Activated T-helper 1 cell treated with anti-CD3 and anti-CD28 coated beads, Interleukin-2, amount 50 U/mL, for 16 hours (primary cell): ENCODE measurements around the gene TFF3.
A peak's percentile ranks its signal among the peaks of the same experiment; 100 is the strongest.

Source experiments
- DNase-seq, 2 donors: peaks; one replicate each; pipeline ENCODE4 v3.0.0-alpha.2; 2020; ENCODE audit warnings: low read depth in 1 of 2, low spot score in 1 of 2

Gene TFF3

DNA sequence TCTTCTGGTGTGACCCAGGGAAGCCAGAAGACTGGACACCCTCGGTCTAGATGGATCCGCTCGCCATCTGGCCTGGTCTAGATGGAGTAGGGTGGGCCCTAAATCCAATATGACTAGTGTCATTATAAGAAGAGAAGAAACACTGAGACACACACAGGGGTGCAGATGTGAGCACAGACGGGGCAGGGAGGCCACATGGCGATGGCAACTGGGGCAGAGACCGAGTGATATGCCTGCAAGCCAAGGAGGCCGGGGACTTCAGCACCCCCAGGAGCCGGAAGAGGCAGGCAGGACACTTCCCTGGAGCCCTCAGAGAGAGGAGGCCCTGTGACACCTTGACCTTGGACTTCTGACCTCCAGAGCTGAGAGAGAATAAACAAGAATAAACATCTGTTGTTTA, 5.6 kb upstream of the TFF3 start:
- no peak for DNase-seq

DNA sequence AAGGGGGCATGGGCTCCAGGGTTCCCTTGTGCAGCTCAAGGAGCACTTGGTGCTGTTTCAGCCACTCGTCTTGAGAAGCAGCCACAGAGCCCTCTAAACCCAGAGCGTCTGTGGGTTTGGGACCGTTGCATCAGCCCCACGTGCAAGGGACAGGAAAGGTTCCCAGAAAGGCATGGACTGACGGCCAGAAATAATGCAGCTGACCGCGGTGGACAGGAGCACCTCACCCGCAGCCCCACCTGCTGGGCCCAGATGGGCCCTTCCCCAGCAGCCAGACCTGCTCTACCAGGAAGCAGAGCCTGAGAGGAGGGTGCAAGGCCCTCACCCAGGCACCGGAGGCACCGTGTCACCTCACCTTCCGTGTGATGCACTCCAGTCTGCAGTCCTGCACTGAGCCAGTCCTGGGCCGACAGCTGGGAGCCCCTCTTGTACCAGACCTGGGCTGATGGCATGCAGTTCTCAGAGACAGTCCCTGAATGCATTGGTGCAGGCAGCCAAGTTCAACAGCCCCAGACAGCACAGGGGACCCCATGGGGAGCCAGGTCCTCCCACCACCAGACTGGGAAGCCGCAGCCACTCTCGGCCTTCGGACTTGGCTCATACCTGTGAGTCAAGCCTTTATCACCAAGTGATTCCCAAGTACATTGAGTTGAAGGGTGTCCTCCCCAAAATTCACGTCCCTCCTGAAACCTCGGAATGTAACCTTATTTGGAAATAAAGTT, 4.8 kb upstream of the TFF3 start:
- DNase-seq = no peak

DNA sequence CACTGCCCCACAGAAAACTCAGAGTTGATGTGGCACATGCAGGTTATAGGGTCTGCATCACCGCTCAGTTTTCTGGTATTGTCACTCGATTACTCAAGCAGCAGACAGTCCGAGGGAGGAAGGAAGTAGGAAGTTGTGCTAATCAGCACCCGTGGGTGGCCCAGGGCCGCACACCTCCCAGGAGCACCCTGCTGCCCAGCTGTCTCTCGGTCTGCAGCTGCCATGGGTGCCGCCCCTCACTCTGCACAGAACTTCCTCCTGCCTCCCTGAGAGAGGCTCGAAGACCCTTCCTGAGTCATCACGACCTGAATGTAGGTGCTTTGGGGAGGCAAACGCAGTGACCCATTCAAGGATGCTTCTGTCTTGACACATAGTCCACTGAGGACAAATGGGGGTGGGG, 4.2 kb upstream of the TFF3 start:
- DNase-seq = no peak

DNA sequence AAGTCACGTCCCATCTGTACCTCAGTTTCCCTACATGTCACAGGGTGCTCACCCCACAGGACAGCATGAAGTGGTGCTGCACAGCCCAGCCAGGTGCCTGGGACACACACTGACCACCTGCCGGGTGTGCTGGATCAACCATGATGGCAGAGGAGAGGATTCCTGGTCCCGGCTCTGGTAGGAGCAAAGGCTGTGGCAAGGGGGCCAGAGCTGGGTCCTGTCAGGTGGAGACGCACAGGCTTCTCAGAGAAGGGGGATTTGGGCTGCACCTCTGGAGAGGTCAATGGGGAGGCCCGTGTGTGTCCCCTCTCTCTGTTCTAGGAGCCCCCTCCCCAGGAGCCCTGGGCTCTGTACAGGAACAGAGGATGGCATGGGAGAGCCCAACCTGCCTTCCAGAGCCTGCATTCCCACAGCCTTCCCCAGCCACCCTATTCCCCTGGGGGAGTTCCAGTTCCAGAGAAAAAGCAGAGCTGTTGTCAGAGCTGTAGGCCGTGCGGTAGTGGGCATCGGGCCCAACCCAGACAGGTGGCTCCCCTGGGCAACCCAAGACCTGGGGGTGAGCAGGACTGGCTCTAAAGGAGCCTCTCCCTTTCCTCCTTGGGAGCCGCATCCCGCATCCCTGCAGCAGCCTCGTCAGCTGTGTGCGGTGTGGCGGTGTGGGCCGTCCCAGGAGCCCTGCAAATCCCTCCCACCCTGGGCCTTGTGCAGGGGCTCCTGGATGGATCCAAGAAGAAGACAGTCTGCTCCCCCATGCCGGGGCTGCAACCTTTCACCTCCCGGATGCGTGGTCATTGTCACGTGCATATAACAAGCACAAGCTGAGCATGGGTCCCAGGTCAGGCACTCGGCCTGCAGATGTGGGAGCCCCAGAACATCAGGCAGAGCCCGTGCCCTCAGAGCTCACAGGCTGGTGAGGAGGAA, 2.9 kb upstream of the TFF3 start:
- DNase-seq = no peak

DNA sequence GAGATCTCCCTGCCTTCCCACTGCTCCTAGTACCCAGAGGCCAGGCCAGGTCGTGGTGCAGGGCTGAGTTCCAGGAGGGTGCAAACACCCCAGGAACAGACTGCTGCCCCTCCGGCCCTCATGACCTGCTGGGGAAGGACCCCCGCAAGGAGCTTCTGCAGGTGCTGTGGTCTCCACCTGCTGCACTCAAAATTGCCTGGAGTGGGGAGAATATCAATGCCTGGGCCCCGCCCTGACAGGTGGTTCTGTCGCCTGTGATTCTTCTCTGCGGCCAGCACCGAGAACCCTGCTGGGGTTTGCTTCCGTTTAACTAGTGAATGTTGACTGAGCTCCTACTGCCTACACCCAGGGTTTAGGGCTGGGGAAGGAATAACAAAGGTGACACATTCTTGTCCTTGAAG, 2.1 kb upstream of the TFF3 start:
- no peak for DNase-seq

DNA sequence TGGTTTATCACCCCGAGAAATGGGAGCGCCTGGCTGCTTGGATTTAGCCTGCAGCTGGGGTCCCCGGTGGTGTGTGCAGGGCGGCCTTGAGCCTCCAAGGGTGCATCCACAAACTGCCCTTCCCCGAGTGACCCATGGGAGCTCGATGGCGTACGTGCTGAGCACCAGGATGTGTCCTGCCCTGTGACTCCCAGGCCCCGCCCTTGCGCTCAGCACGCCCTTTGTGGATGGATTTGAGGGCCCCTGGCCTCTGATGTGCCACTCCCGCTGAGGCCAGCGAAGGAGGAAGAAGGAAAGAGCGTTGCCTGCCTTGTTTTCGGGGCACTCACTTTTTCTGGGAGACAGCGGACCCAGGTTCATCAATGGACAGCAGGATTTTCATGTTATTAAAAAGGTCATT, 1.7 kb upstream of the TFF3 start:
- DNase-seq = no peak

DNA sequence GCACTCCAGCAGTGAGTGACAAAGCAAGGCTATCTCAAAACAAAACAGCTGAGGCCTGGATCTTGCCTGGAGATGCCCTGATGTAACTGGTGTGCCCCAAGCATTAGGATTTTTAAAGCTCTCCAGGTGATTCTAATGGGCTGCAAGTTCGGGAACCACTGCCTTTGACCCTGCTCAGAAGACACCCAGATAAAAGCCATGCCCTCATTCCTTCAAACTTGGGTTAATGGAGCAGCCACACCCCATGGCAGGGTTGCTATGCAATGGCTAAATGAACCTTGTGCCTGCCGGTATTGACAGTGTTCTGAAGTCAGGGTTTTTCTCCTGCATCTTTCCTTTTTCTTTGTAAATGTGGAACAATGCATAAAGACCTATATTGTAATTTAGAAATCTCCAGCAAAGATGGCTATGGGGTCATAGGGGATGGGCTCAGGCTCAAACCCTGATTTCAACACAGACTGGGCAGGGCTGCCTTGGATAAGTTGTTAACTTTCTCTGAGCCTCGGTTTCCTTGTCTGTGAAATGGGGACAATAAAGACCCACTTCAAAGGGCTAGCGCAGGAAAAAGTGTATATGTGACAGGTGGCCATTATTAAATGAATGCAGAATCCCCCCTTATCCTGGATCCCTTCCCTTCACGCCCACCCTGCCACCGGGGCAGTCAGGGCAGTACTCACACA, 453 bp downstream of the TFF3 start:
- no peak for DNase-seq

DNA sequence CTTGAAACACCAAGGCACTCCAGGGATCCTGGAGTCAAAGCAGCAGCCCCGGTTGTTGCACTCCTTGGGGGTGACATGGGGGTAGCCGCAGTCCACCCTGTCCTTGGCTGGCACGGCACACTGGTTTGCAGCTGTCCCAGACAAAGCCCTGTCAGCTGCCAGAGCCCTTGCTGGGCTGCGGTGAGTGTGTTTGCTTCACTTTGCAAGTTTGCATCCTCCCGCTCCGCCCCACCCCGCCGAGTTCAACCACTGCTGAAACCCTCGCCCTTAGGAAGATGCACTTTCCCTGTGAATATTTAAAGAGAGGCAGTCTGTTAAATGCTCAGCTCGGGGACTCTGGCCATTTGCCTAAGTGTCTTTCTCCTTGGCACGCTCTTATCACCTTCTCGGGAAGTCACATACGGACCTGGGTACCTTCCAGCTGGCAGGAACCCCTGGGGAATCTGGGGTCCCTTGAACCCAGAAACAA, 1.7 kb downstream of the TFF3 start:
- no peak for DNase-seq

DNA sequence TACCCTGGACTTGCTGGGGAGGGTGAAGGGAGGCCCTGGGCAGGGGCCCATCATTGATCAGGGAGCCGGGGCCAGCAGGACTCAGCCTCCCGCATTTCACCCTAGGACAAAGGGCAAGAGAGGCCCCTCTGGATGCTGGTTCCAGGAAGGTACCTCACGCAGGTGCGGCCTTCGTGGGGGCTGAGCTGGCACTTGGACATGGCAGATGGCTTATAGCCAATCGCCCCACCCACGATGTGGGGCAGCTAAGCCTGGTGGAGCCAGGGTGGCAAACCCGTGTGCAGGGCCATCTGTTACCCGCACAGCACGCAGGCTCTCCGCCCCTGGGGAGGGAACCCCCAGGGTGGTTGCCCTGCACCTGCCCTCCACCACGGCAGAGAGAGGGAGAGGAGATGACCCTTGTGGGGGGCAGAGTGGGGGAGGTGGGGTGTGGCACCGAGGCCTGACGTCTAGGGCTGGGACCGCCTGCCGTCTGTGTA, 2.5 kb downstream of the TFF3 start:
- no peak for DNase-seq

DNA sequence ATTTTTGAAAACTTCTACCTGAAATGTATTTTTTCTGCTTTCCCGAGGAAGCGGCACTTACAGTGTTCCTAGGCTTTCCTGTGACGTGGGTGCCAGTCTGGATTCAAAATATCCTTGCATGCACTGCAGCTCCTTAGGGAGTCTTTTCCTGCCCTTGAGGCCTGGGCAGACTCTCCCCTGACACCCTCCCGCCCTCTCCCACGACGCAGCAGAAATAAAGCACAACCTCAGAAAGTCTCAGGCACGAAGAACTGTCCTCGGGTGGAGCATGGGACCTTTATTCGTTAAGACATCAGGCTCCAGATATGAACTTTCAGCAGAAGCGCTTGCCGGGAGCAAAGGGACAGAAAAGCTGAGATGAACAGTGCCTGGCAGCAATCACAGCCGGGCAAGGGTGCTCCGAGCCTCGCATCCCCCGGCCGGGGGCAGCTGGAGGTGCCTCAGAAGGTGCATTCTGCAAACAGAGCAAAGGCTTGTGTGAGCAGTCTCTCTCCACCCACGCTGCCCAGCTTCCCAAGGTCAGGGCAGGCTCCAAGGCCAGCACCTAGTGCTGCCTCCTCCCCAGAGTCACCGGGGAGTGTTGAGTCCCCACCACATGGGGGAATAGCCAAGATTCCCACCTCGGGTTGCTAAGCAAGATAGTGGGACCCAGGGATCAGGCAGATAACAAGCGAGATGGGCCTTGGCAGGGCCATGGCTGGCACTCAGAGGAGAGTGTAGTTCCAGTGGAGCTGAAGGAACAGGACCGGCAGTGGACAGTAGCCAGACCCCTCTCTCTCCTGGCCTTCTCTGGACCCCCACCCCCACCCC, 3.2 kb downstream of the TFF3 start:
- no peak for DNase-seq

DNA sequence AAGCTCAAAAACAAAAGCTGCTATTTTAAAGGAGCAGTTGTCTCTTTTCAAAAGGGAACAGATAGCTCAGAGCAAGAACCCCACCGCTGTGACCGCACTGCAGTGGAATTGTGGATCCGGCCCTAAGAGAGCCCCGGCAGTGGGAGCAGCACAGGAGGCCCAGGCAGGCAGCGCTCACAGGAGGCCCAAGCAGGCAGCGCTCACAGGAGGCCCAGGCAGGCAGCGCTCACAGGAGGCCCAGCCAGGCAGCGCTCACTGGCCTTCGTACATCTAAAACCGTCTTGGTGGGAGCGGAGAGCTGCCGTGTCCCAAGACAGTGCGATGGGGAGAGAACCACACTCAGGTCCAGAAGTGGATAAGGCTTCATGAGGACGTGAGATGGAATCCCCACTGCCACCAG, 4.0 kb downstream of the TFF3 start:
- no peak for DNase-seq

DNA sequence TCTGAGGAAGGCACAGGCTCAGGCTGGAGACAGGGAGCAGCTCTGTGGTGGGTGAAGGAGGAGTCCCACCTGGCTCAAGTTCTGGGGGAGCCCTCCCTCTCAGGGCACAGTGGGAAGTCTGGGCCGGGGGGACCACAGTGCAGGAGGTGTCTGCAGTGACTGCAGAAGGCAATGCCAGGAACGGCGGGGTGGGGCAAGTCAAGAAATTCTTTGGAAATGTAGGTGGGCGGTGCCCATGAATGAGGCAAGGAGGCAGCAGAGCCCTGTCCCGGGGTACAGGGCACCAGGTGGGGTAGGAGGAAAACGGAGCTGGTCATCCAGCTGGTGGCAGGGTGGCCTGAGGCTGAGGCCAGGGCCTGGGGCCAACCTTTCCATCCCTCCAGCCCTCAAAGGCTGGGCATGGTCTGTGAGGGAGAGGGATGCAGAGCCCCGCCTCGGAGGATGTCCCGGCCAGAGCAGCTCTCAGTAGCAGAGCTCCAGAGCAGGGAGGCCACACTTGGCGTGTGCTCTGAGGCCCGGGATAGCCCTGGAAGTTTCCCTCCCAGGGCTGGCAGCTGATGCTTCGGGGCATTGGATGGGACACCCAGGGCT, 4.7 kb downstream of the TFF3 start:
- DNase-seq = no peak

DNA sequence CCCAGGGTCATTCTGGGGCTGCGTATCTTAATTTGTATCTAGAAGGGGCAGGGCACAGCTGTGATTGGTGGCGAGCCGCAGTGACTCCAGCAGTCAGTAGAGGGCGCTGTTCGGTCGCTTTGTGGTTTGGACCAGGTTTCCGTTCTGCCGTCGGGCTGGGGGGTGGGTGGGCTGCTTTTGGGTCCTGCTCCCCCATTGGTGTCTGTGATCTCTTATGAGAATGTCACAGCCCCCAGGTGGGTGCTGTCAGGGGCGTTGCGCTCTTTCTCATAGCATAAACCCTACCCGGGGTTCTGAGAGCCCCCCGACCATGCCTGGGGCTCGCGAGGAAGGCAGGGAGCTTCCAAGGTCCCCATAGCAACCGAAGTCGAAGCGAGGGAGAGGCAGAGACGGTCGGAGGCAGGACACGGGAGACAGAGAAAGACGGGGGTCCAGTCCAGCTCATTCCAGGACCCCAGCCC, 5.4 kb downstream of the TFF3 start:
- peak; percentile 53 to 54 for DNase-seq

DNA sequence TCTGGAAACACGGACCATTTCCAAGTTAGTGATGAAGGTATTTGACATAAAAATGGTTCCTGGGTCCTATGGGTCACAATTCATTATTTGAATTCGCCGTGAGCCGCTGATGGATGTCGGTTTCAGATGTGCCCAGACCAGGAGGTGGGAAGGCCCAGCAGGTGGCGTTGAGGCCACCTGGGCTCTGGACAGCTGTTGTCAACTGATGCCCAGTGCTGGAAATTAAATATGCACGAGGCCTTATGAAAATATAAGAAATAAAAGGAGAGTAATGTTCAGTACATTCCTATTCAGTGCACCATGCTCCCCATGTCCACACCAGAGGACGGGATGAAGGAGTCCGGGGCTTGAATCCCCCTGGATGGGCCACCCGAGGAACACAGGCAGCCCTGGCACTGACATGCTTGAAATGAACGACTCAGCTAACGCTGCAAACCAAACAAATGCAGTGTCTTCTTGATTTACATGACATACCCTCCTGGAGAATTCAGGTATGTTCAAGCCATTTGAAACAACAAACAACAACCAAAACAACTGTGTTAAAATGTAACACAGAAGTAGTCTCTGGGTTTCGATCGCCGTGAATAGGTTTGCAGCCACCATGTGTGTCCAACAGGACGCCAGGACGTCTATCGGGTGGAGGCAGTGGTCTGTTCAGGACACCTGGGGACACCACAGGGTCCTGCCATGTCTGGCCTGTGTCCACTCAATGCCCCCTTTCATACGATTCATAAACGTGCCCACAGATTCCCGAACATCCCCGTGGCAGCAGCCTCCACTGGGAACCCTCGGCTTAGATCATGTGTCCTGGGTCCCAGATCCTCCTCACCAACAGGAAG, 6.1 kb downstream of the TFF3 start:
- no peak for DNase-seq

DNA sequence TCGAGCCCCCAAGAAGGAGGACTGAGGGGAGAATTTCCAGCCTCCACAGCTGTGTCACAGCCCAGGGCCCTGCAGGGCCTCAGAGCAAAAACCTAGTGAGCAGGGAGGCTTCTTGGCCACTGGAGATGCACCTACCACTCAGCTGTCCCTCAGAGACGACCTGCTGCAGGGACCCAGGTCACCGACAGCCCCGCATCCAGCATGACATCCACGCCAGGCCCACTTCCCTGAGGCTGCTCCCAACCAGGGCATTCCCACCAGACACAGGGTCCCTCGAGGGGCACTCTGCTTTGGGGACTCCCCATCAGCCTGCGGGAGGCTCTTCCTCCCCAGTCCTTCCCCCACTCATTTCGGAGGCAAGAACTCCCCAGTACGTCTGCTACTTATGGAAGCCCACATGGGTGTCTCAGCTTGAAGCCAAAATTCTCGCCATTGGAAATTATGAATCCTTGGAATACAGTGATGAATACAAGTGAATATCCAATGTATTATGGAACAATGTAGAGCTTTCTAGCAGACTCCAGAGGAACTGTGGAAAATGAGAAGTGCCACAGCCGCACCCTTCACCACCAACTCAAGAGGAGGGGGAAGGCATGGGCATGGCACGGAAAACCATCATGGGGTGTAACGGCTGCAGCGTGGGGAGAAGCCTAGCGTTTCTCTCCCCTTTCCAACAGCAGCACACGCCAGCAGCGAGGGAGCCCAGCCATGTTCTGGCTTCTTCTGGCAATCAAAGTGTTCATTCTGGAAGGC, 6.9 kb downstream of the TFF3 start:
- no peak for DNase-seq

DNA sequence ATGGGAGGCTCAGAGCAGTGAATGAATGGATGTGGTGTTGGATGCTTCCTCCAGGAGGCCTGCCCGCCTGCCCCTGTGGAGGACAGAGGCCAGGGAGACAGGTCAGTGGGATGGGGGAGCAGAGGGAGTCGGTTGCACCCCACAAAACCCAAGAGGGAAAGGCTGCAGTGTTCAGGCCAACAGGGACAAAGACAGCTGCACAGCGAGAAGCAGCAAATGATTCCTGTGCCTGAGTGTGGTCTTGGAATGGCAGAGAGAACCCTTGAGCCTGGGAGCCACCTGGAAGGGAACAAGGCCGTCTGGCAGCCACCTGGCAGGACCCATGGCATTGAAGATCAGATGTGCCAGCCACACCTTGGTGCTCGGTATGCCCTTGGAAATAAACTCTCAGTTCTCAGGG, 8.1 kb downstream of the TFF3 start:
- no peak for DNase-seq

DNA sequence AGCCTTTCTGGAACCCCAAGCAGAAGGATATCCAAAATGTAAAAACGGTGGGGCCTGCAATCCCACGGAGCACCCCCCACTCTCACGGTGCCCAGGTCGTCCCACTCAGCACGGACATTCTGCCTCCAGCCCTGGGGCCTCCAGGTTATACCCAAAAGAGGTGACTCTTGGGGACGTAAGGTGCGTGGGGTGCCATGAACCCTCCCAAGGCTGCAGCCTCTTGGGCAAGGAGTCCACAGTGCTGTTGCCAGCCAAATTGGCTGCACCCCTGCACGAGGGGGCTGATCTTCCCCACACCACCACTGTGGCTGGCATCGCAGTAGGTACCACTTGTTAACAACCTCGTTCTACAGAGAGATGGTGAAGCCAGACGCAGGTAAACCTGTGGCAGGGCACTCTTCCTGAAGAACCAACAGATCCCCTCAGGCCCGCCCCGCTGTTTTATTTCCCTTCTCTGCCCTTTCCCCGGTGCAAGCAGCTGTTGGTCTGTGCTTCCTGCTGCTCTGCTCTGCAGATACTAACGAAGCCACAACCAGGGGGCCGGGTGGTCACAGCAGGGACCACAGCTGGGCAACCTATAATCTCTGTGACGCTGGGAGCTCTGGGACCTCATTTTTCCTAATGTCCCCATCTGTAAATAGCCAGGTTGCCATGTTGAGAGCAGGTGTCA, 8.7 kb downstream of the TFF3 start:
- no peak for DNase-seq

DNA sequence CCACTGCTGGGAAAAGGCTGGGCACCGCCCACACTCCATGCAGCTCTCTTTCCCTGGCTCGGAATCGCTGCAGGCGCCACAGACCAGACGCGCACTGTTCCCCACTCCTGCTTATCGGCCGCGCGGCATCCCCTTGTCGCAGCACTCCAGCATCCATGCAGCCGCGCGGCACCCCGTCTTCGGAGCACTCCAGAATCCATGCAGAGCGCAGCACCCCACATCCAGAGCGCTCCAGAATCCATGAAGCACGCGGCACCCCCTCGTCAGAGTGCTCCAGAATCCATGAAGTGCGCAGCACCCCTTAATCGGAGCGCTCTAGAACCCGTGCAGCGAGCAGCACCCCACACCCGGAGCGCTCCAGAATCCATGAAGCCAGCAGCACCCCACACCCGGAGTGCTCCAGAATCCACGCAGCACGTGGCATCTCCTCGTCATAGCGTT, 9.5 kb downstream of the TFF3 start:
- no peak for DNase-seq
